NCI-H446 treated with DMSO at 0.1 percent for 48 hours (cell line): Measurements from ENCODE around the gene UBE2H.

ENCODE experiments used
- DNase-seq: peaks from one replicate; lab custom pipeline; 2025; lab: John Stamatoyannopoulos, UW

The UBE2H gene

DNA sequence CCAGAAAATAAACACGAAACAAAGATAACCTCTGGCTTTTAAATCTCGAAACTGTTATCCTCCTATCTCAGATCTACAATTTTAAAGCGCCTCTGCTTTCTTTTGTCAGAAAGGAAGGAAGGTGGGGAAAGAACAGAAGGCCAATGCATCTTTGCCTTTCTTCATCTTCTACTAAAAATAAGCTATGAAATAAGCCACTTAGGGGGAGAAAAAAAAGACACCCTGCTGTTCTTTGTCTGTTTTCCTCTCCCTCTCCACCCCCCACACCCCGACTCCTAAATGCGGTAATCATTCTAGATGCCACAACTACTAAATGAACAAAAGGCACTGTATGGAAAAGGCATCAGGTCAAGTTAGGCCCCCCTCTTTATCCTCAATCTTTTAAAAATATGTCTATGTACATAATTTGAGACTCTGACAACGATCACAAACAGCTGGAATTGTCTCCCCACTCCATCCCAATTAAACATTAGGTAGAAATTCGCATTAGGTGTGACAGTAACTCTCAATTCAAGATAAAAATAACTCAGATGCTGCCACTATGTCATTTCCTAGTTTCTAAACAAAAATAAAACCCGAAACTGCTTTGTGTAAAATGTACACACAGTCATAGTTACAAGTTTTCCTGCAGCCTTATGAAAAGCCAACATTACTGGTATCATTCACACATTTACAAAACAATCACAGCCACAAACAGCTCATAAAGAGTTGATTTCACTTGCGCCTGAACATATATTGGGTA lies 2.4 kb downstream of the UBE2H start:
- no peak for DNase-seq

DNA sequence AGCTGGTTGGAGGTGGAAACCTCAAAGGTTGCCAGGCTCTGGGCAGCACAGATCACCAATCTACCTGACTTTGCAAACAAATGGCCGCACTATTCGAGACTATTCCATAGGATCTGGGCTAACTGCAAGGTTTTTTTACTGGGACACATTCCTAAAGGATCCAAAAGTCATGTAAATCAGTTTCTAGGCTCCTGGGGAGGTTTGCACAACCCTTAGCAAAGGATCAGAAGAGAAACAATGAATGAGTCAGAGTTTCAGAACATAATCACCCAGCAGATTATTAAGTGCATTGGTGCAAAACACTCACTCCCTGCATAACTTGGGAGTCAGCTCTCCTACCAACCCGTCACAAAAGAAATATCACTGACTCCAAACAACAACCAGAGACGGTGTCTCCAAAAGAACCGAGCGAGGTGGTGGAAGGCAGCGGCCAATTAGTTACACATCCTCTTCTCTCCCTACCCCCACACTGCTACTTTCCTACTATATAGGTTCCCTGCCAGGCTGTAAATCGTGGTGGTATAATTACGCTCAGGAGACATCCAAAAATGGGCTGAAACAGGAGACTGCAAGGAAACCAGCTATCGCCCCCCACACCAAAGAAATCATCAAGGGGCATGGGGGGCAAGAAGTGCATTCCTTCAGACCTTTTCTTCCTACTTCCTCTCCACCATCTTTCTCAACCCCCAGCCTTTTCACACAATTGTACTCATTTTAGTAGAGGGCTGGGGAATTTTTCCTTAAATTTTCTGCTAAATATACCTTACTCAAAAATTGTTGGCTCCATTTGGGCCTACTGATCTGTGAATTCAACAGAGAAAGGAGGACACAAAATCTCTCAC lies 3.2 kb downstream of the UBE2H start:
- DNase-seq, result no peak

DNA sequence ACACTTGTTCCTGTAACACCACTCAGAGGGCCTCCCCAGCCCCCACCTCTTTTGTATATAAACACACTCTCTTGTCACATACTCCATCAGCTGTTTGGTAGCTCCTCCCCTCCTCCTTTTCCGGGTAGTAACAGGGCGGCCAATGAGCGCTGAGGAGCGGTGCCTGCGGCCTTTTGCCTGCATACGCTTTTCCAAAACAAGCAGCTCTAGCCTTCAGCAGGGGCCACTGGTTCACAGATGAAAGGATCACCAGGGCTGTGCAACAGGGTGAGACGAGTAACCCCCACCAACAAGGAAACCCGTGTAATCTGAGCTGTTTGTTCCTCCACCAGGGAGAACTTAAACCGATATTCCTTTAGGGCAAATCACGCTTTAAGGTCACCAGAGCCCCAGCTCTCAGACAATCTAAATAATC lies 3.9 kb downstream of the UBE2H start:
- no peak for DNase-seq

DNA sequence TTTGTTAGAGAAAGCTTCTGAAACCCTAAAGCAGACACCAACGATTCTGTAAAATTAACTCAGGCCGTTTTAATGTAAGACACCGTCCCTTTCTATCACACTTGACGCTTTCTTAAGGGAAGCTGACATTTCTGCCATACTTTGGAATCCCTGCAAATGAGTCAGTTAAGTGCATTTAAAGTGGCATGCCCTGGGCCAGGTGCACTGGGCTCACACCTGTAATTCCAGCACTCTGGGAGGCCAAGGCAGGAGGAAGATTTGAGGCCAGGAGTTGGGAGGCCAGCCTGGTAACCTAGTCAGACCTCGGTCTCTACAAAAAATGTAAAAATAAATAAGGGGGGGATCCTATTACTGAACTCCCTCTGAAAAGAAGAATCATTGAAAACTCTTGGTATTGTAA lies 4.4 kb downstream of the UBE2H start:
- DNase-seq, result no peak

DNA sequence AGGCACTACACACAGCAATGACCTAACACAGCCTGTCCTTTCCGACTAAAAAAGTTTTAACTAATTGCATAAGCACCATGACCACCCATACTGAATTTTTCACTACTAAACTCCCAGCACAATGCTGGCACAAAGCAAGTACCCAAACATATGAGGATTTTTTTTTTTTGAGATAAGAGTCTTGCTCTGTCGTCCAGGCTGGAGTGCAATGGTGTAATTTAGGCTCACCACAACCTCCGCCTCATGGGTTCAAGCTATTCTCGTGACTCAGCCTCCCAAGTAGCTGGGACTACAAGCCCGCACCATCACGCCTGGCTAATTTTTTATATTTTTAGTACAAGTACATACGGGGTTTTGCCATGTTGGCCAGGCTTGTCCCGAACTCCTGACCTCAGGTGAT lies 5.1 kb downstream of the UBE2H start:
- DNase-seq, result no peak

DNA sequence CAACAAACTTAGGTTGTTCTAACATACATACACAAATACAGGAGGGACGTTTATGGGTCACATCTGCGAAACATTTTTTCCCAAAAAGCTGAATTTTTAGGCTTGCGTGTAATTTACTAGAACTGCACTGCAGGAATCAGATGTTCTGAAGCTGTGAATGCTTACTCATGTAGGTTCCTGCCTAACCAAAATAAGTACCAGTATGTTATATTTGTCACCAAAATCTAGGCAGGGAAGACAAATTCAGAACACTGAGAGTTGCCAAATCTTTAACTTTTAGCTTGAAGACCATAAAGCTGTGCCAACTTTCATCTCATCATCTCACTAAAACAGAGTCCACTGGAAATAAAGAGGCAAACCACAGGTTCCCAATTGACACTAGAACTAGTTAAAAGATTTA lies 5.7 kb downstream of the UBE2H start:
- DNase-seq, result no peak

DNA sequence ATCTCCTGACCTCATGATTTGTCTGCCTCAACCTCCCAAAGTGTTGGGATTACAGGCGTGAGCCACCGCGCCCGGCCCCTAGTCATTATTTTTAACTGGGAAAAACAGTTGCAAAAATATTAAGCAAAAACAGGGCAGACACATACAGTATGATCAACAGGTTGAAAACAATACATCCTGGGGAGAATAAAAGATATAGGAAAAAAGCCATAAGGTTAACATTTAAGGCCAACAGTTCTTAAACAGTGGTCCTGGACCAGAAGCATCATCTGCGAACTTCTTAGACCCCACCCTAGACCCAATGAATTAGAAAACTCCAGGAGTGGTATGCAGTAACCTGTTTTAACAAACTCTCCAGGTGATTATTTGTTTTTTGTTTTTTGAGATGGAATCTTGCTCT lies 6.5 kb downstream of the UBE2H start:
- DNase-seq, result no peak

DNA sequence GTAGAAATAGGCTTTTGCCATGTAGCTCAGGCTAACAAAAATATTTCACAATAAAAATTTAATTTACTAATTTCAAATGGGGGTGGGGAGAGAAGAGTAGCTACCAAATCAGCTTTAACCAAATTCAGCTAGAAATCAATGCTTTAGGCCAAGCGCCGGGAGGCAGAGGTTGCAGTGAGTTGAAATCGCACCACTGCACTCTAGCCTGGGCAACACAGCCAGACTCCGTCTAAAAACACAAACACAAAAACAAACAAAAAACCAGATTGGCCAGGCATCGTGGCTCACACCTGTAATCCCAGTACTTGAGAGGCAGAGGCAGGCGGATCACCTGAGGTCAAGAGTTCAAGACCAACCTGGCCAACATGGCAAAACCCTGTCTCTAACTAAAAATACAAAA lies 9.4 kb downstream of the UBE2H start:
- DNase-seq, result no peak

DNA sequence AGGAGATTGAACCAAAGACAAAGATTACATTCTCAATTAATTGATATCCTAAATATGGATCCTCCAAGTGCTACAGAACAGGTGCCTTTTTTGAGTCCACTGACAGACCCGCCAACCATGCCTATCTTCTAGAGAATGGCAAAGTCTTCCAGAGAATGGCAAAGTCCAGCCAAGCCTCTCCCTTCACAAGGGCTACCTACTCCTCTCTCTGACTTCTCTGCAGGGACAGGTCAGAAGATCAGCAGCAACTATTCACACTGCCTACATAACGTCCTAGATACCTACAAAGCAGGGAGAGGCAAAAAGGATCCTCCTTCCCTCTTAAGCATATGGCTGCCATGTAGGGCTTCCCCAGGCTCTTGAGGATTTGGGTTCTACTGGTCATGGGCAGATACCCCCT lies 12.4 kb downstream of the UBE2H start:
- DNase-seq, result no peak

DNA sequence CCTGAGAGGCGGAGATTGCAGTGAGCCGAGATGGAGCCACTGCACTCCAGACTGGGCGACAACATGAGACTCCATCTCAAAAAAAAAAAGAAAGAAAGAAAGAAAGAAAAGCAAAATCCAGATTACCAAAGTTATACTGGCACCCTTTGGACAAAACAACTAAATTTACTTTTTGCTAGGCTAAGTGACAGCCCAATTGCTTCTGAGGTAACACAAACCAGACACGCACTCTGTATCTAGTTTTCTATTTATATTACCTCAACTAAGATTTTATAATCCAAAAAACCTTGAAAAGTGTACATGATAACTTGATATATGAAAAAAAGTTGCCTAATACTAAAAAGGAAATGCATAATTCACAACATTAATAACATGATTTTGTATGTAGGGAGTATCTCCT lies 12.9 kb downstream of the UBE2H start:
- no peak for DNase-seq

DNA sequence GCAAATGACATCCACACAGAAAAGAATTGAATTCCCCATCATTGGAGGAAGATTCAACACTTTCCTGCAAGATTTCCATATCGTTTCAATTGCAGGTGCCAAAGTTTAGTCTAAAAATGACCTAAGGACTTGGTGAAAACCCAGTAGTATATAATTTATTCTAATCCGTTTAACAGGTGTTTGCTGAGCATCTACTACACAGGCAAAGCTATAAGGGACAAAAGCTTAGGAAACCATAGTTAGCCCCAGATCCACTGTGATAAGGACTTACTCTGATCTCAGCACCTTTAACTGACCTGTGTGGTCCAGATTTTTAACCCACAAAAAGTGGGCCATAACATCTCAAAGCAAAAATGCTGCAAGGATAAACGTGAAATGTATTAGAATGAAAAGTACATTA lies 19.1 kb downstream of the UBE2H start:
- DNase-seq, result no peak

DNA sequence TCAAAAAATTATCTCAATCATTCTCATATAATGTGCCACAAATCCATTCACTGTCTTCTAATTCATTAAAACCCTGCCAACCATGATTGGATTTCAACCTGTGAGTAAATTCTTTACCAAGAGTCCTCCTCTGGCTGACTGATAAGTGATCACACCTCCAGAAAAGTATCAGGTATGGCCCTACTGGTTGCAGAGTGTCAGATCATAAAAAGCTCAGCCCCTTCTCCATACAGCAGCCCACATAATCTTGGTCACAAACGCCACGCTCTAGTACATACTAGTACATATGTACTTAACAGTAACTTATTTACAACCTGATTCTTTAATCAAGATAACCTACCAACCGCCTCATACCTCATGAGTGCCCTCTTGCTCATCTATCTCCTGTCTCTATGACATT lies 26.1 kb downstream of the UBE2H start:
- no peak for DNase-seq

DNA sequence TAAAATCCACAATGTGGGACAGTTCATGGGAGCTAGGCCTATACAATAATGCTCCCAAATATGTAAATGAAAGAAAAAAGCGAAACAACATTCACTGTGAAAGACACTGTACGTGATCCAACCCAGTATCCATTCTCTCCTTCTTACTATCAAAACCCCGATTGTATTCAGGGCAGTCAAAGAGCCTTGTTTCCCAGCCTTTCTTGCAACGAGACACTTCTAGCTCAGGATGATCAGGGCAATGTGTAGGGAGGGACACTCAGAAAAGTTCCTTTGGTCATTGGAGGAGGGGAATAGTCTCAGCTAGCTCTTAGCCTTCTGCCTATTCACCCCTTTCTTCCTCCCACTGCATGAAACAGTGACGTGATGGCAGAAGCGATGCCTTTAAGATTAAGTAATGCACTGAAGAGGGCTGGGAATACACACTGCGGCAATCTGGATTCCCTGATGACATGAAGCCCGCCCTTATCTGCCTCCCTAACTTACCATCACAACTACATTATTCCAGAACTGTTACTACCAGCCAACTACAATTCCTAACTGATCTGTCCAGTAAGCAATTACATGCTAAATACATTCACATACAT lies 27.3 kb downstream of the UBE2H start:
- no peak for DNase-seq

DNA sequence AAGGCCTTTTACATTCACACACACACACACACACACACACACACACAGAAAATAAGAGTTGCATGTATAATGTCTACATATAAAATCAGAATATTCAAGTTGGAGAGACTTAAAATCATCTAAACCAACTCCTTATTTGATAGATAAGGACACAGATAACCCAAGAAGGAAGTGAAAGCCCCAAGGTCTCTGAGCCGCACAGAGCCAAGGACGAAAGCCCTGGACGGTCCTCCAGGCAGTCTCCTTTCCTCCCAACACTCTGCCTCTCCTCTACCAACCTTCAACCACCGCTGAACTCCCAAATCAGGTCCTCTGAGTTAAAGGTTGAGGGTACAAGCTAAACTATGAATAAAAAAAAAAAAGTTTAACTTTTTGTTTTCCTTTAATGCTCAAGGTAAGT lies 28.2 kb downstream of the UBE2H start:
- DNase-seq, result no peak

DNA sequence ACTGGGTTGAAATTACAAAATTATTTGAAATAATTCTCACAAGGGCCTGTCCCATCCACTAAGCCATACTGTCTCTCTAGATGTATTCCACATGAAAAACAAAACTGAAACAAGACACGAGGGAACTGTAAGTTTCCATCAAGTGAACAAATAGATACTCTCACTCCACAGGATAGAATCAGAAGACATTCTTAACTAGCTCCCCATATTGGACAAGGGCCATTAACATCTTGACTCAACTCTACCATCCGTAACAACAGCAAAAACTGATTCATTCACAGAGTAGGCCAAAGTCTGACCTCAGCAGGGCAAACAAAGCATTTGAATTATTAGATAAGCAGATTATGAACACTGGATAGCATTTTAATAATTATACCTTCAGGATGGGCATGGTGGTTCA lies 29.1 kb downstream of the UBE2H start:
- no peak for DNase-seq

DNA sequence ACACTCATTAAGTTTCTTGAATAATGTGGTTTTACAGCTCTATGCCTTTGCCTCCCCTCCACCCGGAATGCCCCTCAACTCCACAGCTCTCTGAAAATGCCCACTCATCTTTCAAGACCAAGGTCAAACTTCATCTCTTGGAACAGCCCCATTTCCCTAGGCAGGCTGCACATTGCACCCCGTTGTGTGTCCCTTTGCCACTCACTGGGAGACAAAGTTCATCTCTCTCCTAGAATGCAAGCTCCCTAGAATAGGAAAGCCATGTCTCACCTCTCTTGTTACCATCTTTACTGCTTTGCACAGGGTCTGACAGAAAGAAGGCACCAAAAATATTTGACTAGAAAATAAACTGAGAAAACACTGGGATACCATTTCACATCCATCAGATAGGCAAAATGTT lies 33.3 kb downstream of the UBE2H start:
- DNase-seq, result no peak

DNA sequence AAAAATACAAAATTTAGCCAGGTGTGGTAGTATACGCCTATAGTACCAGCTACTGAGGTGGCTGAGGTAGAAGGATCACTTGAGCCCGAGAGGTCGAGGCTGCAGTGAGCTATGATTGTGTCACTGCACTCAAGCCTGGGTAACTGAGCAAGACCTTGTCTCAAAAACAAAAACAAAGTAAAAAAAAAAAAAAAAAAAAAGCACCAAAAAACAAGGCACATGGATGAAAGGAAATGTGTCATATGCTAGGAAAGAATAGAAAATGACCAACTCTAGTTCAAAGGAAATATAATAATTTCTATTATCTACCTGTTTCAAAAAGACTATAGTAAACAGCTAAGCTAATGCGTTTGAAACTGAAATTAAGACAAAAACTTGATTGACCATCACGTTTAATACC lies 33.8 kb downstream of the UBE2H start:
- DNase-seq, result no peak

DNA sequence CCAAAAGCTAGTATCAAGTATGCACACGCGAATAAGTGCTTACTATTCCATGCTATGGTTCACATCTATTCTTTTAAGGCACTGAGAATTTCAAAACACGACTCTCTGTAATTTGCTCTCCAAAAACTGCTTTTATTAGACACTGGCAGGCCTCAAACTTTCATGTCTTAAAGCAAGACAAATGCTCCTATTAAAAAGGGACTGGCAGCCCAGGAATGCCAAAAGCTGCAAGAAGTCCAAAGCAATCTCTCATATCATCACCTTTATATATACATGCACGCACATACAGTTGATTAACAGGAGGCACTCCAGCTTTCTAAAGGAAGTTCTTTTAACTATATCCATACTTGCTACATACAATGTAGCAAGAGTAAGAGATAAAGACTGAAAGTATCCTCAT lies 34.8 kb downstream of the UBE2H start:
- no peak for DNase-seq

DNA sequence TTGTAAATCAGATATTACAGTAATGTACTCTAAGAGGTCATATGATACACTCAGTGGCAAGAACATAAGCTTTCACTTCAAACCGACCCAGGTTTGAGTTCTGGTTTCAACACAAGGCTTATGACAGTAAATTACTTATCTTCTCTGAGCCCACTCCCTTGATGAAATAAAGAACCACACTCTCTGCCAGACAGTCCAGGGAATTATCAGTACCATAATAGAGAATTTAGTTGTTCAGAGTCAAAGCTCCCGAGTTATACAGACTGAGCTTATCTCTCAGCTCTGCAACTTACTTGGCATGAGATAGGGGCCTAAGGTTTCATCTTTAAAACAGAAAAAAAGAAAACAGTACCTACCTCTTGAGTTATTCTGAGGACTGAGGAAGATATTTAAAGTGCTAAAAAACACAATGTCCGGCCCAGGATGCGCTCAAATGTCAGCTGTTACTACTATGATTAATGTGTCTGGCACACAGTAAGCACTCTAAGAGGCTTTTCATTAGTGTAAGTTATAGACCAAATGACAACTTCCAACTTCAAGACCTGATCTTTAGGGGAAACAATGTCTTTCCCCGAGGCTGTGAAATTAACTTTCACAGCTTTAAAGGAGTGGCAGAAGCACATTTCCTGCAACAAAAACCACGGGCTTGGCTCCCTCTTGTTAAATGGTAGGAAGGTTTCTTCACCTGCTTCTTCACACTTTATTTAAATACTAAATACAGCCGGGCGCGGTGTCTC lies 38.1 kb downstream of the UBE2H start:
- DNase-seq, result no peak

DNA sequence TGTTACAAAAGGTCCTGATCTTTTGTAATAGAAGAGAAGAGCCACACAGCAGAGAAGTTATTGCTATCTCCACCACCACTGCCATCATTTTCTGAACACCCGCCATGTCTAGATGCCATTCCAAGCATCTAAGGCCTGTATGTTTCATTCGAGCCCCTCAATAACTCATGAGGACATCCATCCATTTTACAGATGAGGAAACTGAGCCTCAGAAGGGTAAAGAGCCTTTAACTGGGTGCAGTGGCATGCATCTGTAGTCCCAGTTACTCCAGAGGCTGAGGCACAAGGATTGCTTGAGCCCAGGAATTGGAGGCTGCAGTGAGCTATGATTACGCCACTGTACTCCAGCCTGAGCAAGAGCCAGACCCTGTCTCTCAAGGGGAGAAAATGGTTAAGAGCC lies 39.3 kb downstream of the UBE2H start:
- no peak for DNase-seq

DNA sequence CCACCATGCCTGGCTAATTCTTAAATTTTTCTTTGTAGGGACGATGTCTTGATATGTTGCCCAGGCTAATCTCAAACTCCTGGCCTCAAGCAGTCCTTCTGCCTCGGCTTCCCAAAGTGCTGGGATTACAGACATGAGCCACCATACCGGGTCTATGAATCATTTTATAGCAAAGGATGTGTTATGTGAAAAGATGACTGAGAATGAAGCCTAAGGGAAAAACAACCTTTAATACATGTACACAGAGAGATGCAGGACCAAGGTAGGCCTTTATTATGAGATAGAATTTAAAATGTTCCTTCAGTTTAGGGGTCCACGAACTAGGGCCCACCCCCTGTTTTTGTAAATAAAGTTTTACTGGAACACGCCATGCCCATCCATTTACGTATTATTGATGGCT lies 41.0 kb downstream of the UBE2H start:
- no peak for DNase-seq

DNA sequence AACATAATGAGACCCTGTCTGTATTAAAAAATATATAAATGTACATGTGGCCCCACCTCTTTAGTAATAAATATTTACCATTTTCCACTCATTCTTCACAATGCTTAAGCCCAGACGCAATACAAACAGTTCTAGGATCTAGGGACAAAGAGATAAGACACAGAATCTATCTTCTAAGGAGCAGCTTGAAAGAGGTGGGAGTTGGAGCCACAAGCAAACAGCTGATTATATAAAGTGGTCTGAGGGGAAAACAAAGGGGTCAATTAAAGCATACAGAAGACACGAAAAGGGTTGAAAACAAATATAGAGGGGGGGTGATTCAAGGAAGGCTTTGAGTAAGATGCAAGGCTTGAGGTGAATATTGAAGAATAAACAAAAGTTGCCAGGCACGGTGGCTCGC lies 43.1 kb downstream of the UBE2H start:
- DNase-seq, result no peak

DNA sequence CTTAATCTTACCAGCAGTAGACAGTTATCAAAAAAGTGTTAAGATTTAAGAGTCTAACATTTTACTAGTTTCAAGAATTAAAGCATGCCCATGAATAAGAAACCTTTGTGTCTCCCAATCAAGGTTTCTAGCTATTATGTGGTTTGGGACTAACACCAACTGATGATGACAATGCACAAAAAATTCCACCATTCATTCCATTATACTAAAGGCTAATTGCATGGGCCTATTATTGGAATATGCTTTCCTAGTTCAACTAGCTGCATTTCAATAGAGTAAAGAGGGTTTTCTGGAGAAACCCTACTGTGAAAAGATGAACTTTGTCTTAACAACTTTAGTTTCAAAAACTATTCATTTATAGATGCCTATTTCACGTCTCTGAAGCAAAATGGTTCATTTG lies 44.6 kb downstream of the UBE2H start:
- no peak for DNase-seq
